ENCODE measurements around the gene DOC2B.
"Not testable (repeated sequence)": the region's sequence is repeated elsewhere in the genome, so short reads cannot be mapped to it uniquely, and the experiment has no call there.

DOC2B gene

DNA sequence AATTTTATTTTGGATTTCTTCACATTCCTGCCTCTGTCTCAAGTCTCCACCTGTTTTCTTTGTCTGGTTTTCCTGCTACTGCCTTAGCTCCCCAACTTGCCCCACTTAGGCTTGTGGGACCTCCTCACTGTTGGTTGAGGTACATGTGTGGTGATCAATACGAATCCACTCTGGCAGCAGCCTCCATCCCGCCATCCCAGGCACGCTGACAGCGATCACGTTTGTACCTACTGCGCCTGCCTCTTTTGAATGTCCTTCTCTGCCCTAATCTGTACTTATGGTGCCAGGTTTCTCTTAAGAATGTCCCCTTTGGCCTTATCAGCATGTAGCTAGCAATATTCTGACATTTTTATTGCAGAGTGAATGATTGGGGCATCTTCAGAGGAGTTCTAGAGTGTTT is 46.4 kb downstream of the DOC2B start:
- H4K12ac ChIP-seq (ENCODE audit: low read depth, low read length); H2BK120ac ChIP-seq (ENCODE audit: insufficient read depth, low read length, poor library complexity); H4K8ac ChIP-seq (ENCODE audit: low read depth, low read length); H3K27me3 ChIP-seq (ENCODE audit: insufficient read depth, low read length); H3K79me1 ChIP-seq (ENCODE audit: low read length); H3K14ac ChIP-seq (ENCODE audit: low read length); DNase-seq; H2BK5ac ChIP-seq (ENCODE audit: low read depth, low read length, poor library complexity); H3K4ac ChIP-seq (ENCODE audit: low read depth, low read length); H3K36me3 ChIP-seq (ENCODE audit: control insufficient read depth in 1 of 2, insufficient read depth in 2 of 2, low read length in 2 of 2); H3K23ac ChIP-seq (ENCODE audit: low read length); H2AFZ ChIP-seq (ENCODE audit: insufficient read depth, low read length, poor library complexity); H3K9me3 ChIP-seq (ENCODE audit: insufficient read depth, low read depth, low read length); H3K9ac ChIP-seq (ENCODE audit: low read length); H3K79me2 ChIP-seq (ENCODE audit: control insufficient read depth, insufficient read depth, low read length, poor library complexity); H3K4me3 ChIP-seq (ENCODE audit: low read depth, low read length); H2BK12ac ChIP-seq (ENCODE audit: low read length); H3K4me1 ChIP-seq (ENCODE audit: control insufficient read depth in 1 of 2, insufficient read depth in 2 of 2, low read length in 2 of 2); H3K4me2 ChIP-seq (ENCODE audit: low read length); H3K18ac ChIP-seq (ENCODE audit: low read length); H4K91ac ChIP-seq (ENCODE audit: low read depth, low read length); H3K27ac ChIP-seq (ENCODE audit: low read depth, low read length); H2AK5ac ChIP-seq (ENCODE audit: low read length): not testable (repeated sequence)
- WGBS (ENCODE audit: extremely low coverage, insufficient coverage, insufficient read length) = no CpG with 5 or more reads among the region's 6 CpGs

DNA sequence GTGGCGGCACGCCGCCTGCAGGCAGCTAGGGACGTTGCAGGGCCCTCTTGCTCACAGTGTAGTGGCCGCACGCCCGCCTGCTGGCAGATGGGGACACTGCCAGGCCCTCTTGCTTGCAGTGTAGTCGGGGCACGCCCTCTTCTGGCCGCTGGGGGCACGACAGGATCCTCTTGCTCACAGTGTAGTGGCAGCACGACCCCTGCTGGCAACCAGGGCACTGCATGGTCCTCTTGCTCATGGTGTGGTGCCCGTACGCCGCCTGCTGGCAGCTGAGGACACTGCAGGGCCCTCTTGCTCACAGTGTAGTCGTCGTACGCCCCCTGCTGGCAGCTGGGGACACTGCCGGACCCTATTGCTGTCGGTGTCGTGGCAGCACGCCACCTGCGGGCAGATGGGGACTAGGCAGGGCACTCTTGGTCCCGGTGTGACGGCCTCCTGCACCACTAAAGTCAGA is 47.1 kb downstream of the DOC2B start:
- not testable (repeated sequence) for H3K4me3 ChIP-seq (ENCODE audit: low read depth, low read length); H3K79me1 ChIP-seq (ENCODE audit: low read length); H3K27ac ChIP-seq (ENCODE audit: low read depth, low read length); H3K9ac ChIP-seq (ENCODE audit: low read length); H3K27me3 ChIP-seq (ENCODE audit: insufficient read depth, low read length); H3K4me1 ChIP-seq (ENCODE audit: control insufficient read depth in 1 of 2, insufficient read depth in 2 of 2, low read length in 2 of 2); H2BK12ac ChIP-seq (ENCODE audit: low read length); H3K18ac ChIP-seq (ENCODE audit: low read length); H3K14ac ChIP-seq (ENCODE audit: low read length); H4K8ac ChIP-seq (ENCODE audit: low read depth, low read length); H3K4ac ChIP-seq (ENCODE audit: low read depth, low read length); H2AFZ ChIP-seq (ENCODE audit: insufficient read depth, low read length, poor library complexity); H3K23ac ChIP-seq (ENCODE audit: low read length); H3K36me3 ChIP-seq (ENCODE audit: control insufficient read depth in 1 of 2, insufficient read depth in 2 of 2, low read length in 2 of 2); H4K12ac ChIP-seq (ENCODE audit: low read depth, low read length); H3K9me3 ChIP-seq (ENCODE audit: insufficient read depth, low read depth, low read length); H3K79me2 ChIP-seq (ENCODE audit: control insufficient read depth, insufficient read depth, low read length, poor library complexity); H2BK120ac ChIP-seq (ENCODE audit: insufficient read depth, low read length, poor library complexity); DNase-seq; H3K4me2 ChIP-seq (ENCODE audit: low read length); H2BK5ac ChIP-seq (ENCODE audit: low read depth, low read length, poor library complexity); H4K91ac ChIP-seq (ENCODE audit: low read depth, low read length); H2AK5ac ChIP-seq (ENCODE audit: low read length)
- WGBS (ENCODE audit: extremely low coverage, insufficient coverage, insufficient read length) = no CpG with 5 or more reads among the region's 25 CpGs

DNA sequence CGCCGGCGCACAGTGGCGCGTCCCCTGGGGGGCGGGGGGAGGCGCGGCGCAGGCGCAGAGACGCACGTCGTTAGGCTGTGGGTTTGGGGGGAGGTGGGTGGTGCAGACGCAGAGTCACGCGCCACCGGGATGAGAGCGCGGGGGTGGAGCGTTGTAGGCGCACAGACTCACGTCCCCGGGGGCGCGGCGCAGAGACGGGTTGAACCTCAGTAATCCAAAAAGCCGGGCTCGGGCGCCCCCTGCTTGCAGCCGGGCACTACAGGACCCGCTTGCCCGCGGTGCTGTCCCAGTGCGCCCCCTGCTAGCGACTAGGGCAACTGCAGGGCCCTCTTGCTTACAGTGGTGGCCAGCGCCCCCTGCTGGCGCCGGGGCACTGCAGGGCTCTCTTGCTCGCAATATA is 47.5 kb downstream of the DOC2B start:
- H2AK5ac ChIP-seq (ENCODE audit: low read length); H3K36me3 ChIP-seq (ENCODE audit: control insufficient read depth in 1 of 2, insufficient read depth in 2 of 2, low read length in 2 of 2); H3K27me3 ChIP-seq (ENCODE audit: insufficient read depth, low read length); H3K23ac ChIP-seq (ENCODE audit: low read length); H3K9me3 ChIP-seq (ENCODE audit: insufficient read depth, low read depth, low read length); H4K91ac ChIP-seq (ENCODE audit: low read depth, low read length); H3K4me1 ChIP-seq (ENCODE audit: control insufficient read depth in 1 of 2, insufficient read depth in 2 of 2, low read length in 2 of 2); H3K4me3 ChIP-seq (ENCODE audit: low read depth, low read length); H2BK120ac ChIP-seq (ENCODE audit: insufficient read depth, low read length, poor library complexity); H2AFZ ChIP-seq (ENCODE audit: insufficient read depth, low read length, poor library complexity); H2BK12ac ChIP-seq (ENCODE audit: low read length); H3K4me2 ChIP-seq (ENCODE audit: low read length); H3K79me1 ChIP-seq (ENCODE audit: low read length); H4K12ac ChIP-seq (ENCODE audit: low read depth, low read length); H2BK5ac ChIP-seq (ENCODE audit: low read depth, low read length, poor library complexity); H3K4ac ChIP-seq (ENCODE audit: low read depth, low read length); H3K27ac ChIP-seq (ENCODE audit: low read depth, low read length); H3K79me2 ChIP-seq (ENCODE audit: control insufficient read depth, insufficient read depth, low read length, poor library complexity); H3K18ac ChIP-seq (ENCODE audit: low read length); H3K14ac ChIP-seq (ENCODE audit: low read length); H3K9ac ChIP-seq (ENCODE audit: low read length); H4K8ac ChIP-seq (ENCODE audit: low read depth, low read length): not testable (repeated sequence)
- peak; percentile 86 to 92 for DNase-seq
- no CpG with 5 or more reads among the region's 40 CpGs for WGBS (ENCODE audit: extremely low coverage, insufficient coverage, insufficient read length)

DNA sequence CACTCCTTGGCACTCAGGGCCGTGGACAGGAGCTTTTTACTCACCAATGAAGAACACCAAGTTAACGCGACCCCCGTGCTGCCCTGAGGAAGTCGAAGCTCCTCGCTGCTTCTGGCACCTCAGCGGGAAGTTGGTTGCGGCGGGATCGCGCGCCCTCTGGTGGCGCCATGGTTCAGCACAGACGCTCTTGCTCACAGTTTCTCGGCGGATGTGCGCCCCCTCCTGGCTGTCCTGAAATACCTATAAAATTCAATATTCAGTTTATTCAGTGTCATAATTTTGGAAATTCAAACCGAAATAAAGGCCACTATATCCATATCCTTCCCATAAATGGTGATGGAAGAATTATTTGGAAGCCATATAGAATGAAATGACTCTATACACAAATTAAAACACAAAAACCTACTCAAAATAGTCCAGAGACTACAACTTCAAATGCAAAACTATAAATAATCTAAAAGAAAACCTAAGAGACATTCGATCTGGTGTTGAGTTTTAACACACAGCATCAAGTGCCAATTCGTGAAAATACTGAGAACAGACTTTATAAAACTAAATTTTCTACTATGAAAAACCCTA is 63.0 kb downstream of the DOC2B start:
- not testable (repeated sequence) for H3K18ac ChIP-seq (ENCODE audit: low read length); H4K91ac ChIP-seq (ENCODE audit: low read depth, low read length); H3K36me3 ChIP-seq (ENCODE audit: control insufficient read depth in 1 of 2, insufficient read depth in 2 of 2, low read length in 2 of 2); H3K4me1 ChIP-seq (ENCODE audit: control insufficient read depth in 1 of 2, insufficient read depth in 2 of 2, low read length in 2 of 2); H3K79me2 ChIP-seq (ENCODE audit: control insufficient read depth, insufficient read depth, low read length, poor library complexity); H2AK5ac ChIP-seq (ENCODE audit: low read length); H3K9me3 ChIP-seq (ENCODE audit: insufficient read depth, low read depth, low read length); H3K4me3 ChIP-seq (ENCODE audit: low read depth, low read length); H3K9ac ChIP-seq (ENCODE audit: low read length); H3K23ac ChIP-seq (ENCODE audit: low read length); H2AFZ ChIP-seq (ENCODE audit: insufficient read depth, low read length, poor library complexity); H4K8ac ChIP-seq (ENCODE audit: low read depth, low read length); H3K79me1 ChIP-seq (ENCODE audit: low read length); H3K4ac ChIP-seq (ENCODE audit: low read depth, low read length); H2BK5ac ChIP-seq (ENCODE audit: low read depth, low read length, poor library complexity); H3K4me2 ChIP-seq (ENCODE audit: low read length); H3K27ac ChIP-seq (ENCODE audit: low read depth, low read length); H2BK12ac ChIP-seq (ENCODE audit: low read length); H3K14ac ChIP-seq (ENCODE audit: low read length); H4K12ac ChIP-seq (ENCODE audit: low read depth, low read length); H3K27me3 ChIP-seq (ENCODE audit: insufficient read depth, low read length); H2BK120ac ChIP-seq (ENCODE audit: insufficient read depth, low read length, poor library complexity)
- DNase-seq = peak; percentile 7 to 50
- WGBS (ENCODE audit: extremely low coverage, insufficient coverage, insufficient read length) = no CpG with 5 or more reads among the region's 20 CpGs
